ENCODE results near the gene RHOG. TPM values are rescaled to one million over a fixed set of nuclear protein-coding genes. Genes with fewer than 3 reads are reported as not detected.
A peak's percentile ranks its signal among the peaks of the same experiment; 100 is the strongest.

RHOG gene
- total and polyA plus RNA-seq, 9 of the 15 experiments (the other 6 are each of a cell fraction or from before 2014, with no cell fraction given), result 22.6 to 162 (median 80.3) TPM

- in situ Hi-C loops (cut with MboI), result loop anchor here (25.0 kb wide), 1 partner anchor 363 kb away; no protein-coding TSS in a partner anchor
- Histone ChIP-seq H3K36me3 (ENCODE audit: control insufficient read depth, insufficient read depth, low read length) (peaks cover 68% of the 10 kb centered on the region), H2AFZ (ENCODE audit: low read depth, low read length) (peak overlapping the region; percentile 78), H3K27ac (ENCODE audit: extremely low read depth, low read depth, low read length) (peak overlapping the region; percentile 60), H3K4me2 (ENCODE audit: insufficient read depth, low read length) (peak overlapping the region; percentile 52), H3K4me3 (no peak overlapping the region), H4K20me1 (replicated peaks; ENCODE audit: control insufficient read depth, insufficient read depth, low read length) (no peaks in the 10 kb centered on the region), H3K9me3 (replicated peaks; ENCODE audit: control insufficient read depth, insufficient read depth, low read depth, low read length) (no peaks in the 10 kb centered on the region), H3K9me1 (ENCODE audit: control insufficient read depth, insufficient read depth, low read length) (peaks cover 5% of the 10 kb centered on the region), H3K4me1 (replicated peaks in 1 of 2; ENCODE audit: control insufficient read depth in 2 of 2, insufficient read depth in 2 of 2, low read length in 2 of 2) (peaks cover 23 to 30% of the 10 kb centered on the region in 2 experiments), H3K27me3 (ENCODE audit: control insufficient read depth in 2 of 2, insufficient read depth in 2 of 2, low read length in 2 of 2) (no peaks in the 10 kb centered on the region), H3K79me2 (ENCODE audit: control insufficient read depth, insufficient read depth, low read length) (peaks cover 43% of the 10 kb centered on the region), H3K9ac (ENCODE audit: insufficient read depth in 1 of 2, low read depth in 2 of 2, low read length in 2 of 2) (peak overlapping the region in 1 of 2 experiments; percentile 21; a peak in 1 of 4 replicates)
- no TSS peak for BruUV-seq (replicated peaks)
- intact Hi-C loops (cut with micrococcal nuclease), result loop anchor here (1.0 kb wide), 3 partner anchors 9 to 247 kb away; no protein-coding TSS in a partner anchor
- ChIA-PET POLR2A (interaction anchor here (0.7 to 2.8 kb wide), 10 partner anchors 9 to 248 kb away, joined by 3 to 18 read pairs (median 4); partner anchors contain the start of genes PGAP2 and RHOG), CTCF (ENCODE audit: low intra/inter-chr PET ratio) (interaction anchor here (0.5 to 1.8 kb wide), 5 partner anchors 16 to 315 kb away, joined by 3 to 11 read pairs (median 4); partner anchors contain the start of gene RHOG)
- 28% methylated on average over 18 of the region's 18 CpGs for WGBS (ENCODE audit: insufficient coverage, low coverage, missing lambda C conversion rate)
- DNase-seq (ENCODE audit: extremely low read depth in 1 of 4, low spot score in 3 of 4) (peak; percentile 88 to 96 (median 90)), ATAC-seq (peak; percentile 95), FAIRE-seq (peak; percentile 96)
- TF ChIP-seq ZNF184 (CRISPR knock-in tag; IDR thresholded peaks at IDR 0.05) (no peak), ZNF699 (CRISPR knock-in tag; IDR thresholded peaks at IDR 0.05; ENCODE audit: insufficient replicate concordance) (no peak), FIP1L1 (IDR thresholded peaks at IDR 0.05; ENCODE audit: low read depth, low read length, poor library complexity, severe bottlenecking) (no peak), GTF2A2 (tag; IDR thresholded peaks at IDR 0.05) (no peak), BHLHE40 (IDR thresholded peaks at IDR 0.05; ENCODE audit: low read length) (no peak), CBX5 (IDR thresholded peaks at IDR 0.05; ENCODE audit: borderline replicate concordance, low read depth) (peak; percentile 79; the same call in 1 of the 2 replicates), FOSL1 (tag; conservative IDR thresholded peaks at IDR 0.05) (no peak), ZKSCAN1 (IDR thresholded peaks at IDR 0.05; ENCODE audit: low read depth, low read length) (no peak), MED1 (CRISPR knock-in tag; IDR thresholded peaks at IDR 0.05; ENCODE audit: borderline replicate concordance) (no peak), DMBX1 (CRISPR knock-in tag; IDR thresholded peaks at IDR 0.05; ENCODE audit: borderline replicate concordance) (peak; percentile 11; the same call in 1 of the 2 replicates), PYGO2 (tag; IDR thresholded peaks at IDR 0.05) (no peak), KDM5B (IDR thresholded peaks at IDR 0.05; ENCODE audit: insufficient replicate concordance, low read depth, low read length) (no peak), JUN (IDR thresholded peaks at IDR 0.05; ENCODE audit: borderline replicate concordance, low read depth, low read length) (peak; percentile 27), JUN (CRISPR knock-in tag; IDR thresholded peaks at IDR 0.05; ENCODE audit: borderline replicate concordance) (no peak), ZNF224 (CRISPR knock-in tag; IDR thresholded peaks at IDR 0.05) (no peak)
- TF ChIP-seq, protein P1, sequence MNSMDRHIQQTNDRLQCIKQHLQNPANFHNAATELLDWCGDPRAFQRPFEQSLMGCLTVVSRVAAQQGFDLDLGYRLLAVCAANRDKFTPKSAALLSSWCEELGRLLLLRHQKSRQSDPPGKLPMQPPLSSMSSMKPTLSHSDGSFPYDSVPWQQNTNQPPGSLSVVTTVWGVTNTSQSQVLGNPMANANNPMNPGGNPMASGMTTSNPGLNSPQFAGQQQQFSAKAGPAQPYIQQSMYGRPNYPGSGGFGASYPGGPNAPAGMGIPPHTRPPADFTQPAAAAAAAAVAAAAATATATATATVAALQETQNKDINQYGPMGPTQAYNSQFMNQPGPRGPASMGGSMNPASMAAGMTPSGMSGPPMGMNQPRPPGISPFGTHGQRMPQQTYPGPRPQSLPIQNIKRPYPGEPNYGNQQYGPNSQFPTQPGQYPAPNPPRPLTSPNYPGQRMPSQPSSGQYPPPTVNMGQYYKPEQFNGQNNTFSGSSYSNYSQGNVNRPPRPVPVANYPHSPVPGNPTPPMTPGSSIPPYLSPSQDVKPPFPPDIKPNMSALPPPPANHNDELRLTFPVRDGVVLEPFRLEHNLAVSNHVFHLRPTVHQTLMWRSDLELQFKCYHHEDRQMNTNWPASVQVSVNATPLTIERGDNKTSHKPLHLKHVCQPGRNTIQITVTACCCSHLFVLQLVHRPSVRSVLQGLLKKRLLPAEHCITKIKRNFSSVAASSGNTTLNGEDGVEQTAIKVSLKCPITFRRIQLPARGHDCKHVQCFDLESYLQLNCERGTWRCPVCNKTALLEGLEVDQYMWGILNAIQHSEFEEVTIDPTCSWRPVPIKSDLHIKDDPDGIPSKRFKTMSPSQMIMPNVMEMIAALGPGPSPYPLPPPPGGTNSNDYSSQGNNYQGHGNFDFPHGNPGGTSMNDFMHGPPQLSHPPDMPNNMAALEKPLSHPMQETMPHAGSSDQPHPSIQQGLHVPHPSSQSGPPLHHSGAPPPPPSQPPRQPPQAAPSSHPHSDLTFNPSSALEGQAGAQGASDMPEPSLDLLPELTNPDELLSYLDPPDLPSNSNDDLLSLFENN (IDR thresholded peaks at IDR 0.05; ENCODE audit: low read depth in 2 of 2, low read length in 2 of 2), result no peak
Observed at GRCh38 chr11:3824714-3825472, 15.9 kb downstream of the RHOG start.

Data from K562 (cell line).